HEK293 (cell line): ENCODE data around the gene PRKACB.

ENCODE experiments used
- GFI1B ChIP-seq: fragments of 450-650 bp; formaldehyde crosslinking; IDR thresholded peaks from 2 replicates; pipeline ENCODE4 v1.5.1; 2016; ENCODE audit warnings: missing biosample characterization, missing genetic modification characterization
- HOXC10 ChIP-seq: sonication (generic); formaldehyde crosslinking; IDR thresholded peaks from 2 replicates; pipeline ENCODE4 v1.8.1; 2023; ENCODE audit warnings: mild to moderate bottlenecking, missing genetic modification reagents
- MZF1 ChIP-seq: fragments of 450-650 bp; formaldehyde crosslinking; IDR thresholded peaks from 2 replicates; pipeline ENCODE4 v1.5.1; 2017; ENCODE audit warnings: missing biosample characterization, missing genetic modification characterization, borderline replicate concordance
- SCRT2 ChIP-seq: fragments of 450-650 bp; formaldehyde crosslinking; IDR thresholded peaks from 2 replicates; pipeline ENCODE4 v1.5.1; 2016; ENCODE audit warnings: missing biosample characterization, missing genetic modification characterization
- TRIM28 ChIP-seq: IDR thresholded peaks from 2 replicates; pipeline ENCODE4 v1.6.1; 2011; ENCODE audit warnings: low read length, control low read depth, borderline replicate concordance
- ZBTB21 ChIP-seq: fragments of 450-650 bp; formaldehyde crosslinking; IDR thresholded peaks from 2 replicates; pipeline ENCODE4 v1.5.1; 2017; ENCODE audit warnings: missing biosample characterization, missing genetic modification characterization
- ZNF202 ChIP-seq: fragments of 450-650 bp; formaldehyde crosslinking; IDR thresholded peaks from 2 replicates; pipeline ENCODE4 v1.5.1; 2016; ENCODE audit warnings: missing biosample characterization, missing genetic modification characterization, borderline replicate concordance
- ZNF239 ChIP-seq: fragments of 450-650 bp; formaldehyde crosslinking; IDR thresholded peaks from 2 replicates; pipeline ENCODE4 v1.5.1; 2016; ENCODE audit warnings: missing biosample characterization, missing genetic modification characterization
- ZNF366 ChIP-seq: fragments of 450-650 bp; formaldehyde crosslinking; conservative IDR thresholded peaks from 2 replicates; pipeline ENCODE4 v1.5.1; 2016; ENCODE audit warnings: missing biosample characterization, missing genetic modification characterization
- ZNF394 ChIP-seq: fragments of 450-650 bp; formaldehyde crosslinking; IDR thresholded peaks from 2 replicates; pipeline ENCODE4 v1.5.1; 2016; ENCODE audit warnings: missing biosample characterization, missing genetic modification characterization, mild to moderate bottlenecking, moderate library complexity, borderline replicate concordance
- ZNF423 ChIP-seq: fragments of 450-650 bp; formaldehyde crosslinking; IDR thresholded peaks from 2 replicates; pipeline ENCODE4 v1.5.1; 2016; ENCODE audit warnings: missing biosample characterization, missing genetic modification characterization
- ZNF426 ChIP-seq: fragments of 450-650 bp; formaldehyde crosslinking; IDR thresholded peaks from 2 replicates; pipeline ENCODE4 v1.5.1; 2017; ENCODE audit warnings: missing biosample characterization, missing genetic modification characterization, mild to moderate bottlenecking, inconsistent platforms, moderate library complexity
- ZNF510 ChIP-seq: fragments of 450-650 bp; formaldehyde crosslinking; IDR thresholded peaks from 2 replicates; pipeline ENCODE4 v1.5.1; 2018; ENCODE audit warnings: mild to moderate bottlenecking, missing genetic modification characterization, missing biosample characterization; ENCODE audit not compliant: insufficient replicate concordance
- ZNF585B ChIP-seq: fragments of 450-650 bp; formaldehyde crosslinking; IDR thresholded peaks from 2 replicates; pipeline ENCODE4 v1.5.1; 2016; ENCODE audit warnings: missing biosample characterization, missing genetic modification characterization
- ZNF600 ChIP-seq: fragments of 450-650 bp; formaldehyde crosslinking; IDR thresholded peaks from 2 replicates; pipeline ENCODE4 v1.5.1; 2016; ENCODE audit warnings: missing biosample characterization, missing genetic modification characterization
- ZNF76 ChIP-seq: fragments of 450-650 bp; formaldehyde crosslinking; IDR thresholded peaks from 2 replicates; pipeline ENCODE4; 2016; ENCODE audit warnings: low read depth, missing biosample characterization, missing genetic modification characterization, borderline replicate concordance
- TF ChIP-seq, protein P1 (sequence below): fragments of 450-650 bp; formaldehyde crosslinking; IDR thresholded peaks from 2 replicates; pipeline ENCODE4 v1.5.1; 2016; ENCODE audit warnings: missing biosample characterization, missing genetic modification characterization, low read depth
- TF ChIP-seq, protein P2 (sequence below): fragments of 450-650 bp; formaldehyde crosslinking; IDR thresholded peaks from 2 replicates; pipeline ENCODE4 v1.5.1; 2016; ENCODE audit warnings: missing biosample characterization, missing genetic modification characterization
- TF ChIP-seq, protein P3 (sequence below): fragments of 450-650 bp; formaldehyde crosslinking; IDR thresholded peaks from 2 replicates; pipeline ENCODE4 v1.5.1; 2016; ENCODE audit warnings: missing biosample characterization, missing genetic modification characterization
- TF ChIP-seq, protein P4 (sequence below): fragments of 450-650 bp; formaldehyde crosslinking; IDR thresholded peaks from 2 replicates; pipeline ENCODE4 v1.5.1; 2016; ENCODE audit warnings: missing biosample characterization, missing genetic modification characterization
- TF ChIP-seq, protein P5 (sequence below): fragments of 450-650 bp; formaldehyde crosslinking; conservative IDR thresholded peaks from 2 replicates; pipeline ENCODE4 v1.5.1; 2016; ENCODE audit warnings: low read depth, missing biosample characterization, missing genetic modification characterization
- TF ChIP-seq, protein P6 (sequence below): fragments of 450-650 bp; formaldehyde crosslinking; IDR thresholded peaks from 2 replicates; pipeline ENCODE4 v1.5.1; 2017; ENCODE audit warnings: missing biosample characterization, missing genetic modification characterization

The PRKACB gene

DNA sequence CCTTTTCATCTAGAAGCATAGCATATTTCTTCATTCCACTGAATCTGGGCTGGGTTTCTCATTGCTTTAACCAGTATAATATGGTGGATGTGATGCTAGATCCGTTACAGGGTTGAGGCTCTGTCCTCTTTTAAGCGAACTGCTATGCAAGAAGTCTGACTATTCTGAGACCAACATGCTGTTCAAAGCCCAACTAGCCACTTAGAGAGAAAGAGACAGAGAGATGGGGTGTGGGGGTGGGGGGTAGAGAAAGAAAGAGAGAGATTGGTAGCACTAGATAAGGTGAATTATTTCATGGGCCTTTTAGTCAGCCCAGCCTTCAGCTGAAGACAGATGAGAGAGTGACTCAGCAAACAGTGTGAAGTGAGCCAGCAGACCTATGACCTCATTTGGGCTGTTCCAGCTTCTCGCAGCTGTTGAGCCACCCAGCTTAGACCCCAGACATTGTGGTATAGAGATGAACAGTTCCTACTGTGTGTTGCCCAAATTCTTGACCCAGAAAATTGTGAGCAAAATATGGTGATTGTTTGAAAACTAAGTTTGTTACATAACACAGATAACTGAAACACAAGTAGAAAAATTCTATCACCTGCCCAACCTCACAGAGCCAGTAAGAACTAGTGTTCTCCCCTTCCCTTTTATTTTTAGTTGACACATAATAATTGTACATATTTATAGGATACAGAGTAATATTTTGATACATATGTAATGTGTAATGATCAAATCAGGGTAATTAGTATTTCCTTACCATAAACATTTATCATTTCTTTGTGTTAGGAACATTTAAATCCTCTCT lies 40.7 kb upstream of the PRKACB start (continued):
- TF ChIP-seq, protein P1, sequence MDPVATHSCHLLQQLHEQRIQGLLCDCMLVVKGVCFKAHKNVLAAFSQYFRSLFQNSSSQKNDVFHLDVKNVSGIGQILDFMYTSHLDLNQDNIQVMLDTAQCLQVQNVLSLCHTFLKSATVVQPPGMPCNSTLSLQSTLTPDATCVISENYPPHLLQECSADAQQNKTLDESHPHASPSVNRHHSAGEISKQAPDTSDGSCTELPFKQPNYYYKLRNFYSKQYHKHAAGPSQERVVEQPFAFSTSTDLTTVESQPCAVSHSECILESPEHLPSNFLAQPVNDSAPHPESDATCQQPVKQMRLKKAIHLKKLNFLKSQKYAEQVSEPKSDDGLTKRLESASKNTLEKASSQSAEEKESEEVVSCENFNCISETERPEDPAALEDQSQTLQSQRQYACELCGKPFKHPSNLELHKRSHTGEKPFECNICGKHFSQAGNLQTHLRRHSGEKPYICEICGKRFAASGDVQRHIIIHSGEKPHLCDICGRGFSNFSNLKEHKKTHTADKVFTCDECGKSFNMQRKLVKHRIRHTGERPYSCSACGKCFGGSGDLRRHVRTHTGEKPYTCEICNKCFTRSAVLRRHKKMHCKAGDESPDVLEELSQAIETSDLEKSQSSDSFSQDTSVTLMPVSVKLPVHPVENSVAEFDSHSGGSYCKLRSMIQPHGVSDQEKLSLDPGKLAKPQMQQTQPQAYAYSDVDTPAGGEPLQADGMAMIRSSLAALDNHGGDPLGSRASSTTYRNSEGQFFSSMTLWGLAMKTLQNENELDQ (tag by site-specific recombination): no peak
- TF ChIP-seq, protein P2, sequence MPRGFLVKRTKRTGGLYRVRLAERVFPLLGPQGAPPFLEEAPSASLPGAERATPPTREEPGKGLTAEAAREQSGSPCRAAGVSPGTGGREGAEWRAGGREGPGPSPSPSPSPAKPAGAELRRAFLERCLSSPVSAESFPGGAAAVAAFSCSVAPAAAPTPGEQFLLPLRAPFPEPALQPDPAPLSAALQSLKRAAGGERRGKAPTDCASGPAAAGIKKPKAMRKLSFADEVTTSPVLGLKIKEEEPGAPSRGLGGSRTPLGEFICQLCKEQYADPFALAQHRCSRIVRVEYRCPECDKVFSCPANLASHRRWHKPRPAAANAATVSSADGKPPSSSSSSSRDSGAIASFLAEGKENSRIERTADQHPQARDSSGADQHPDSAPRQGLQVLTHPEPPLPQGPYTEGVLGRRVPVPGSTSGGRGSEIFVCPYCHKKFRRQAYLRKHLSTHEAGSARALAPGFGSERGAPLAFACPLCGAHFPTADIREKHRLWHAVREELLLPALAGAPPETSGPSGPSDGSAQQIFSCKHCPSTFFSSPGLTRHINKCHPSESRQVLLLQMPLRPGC (tag by site-specific recombination): no peak
- TF ChIP-seq ZNF426 (tag by site-specific recombination) (no peak), ZNF366 (tag by site-specific recombination) (peak; percentile 69), MZF1 (tag by site-specific recombination) (no peak), SCRT2 (peak; percentile 84), ZNF394 (peak; percentile 77), ZNF202 (tag by site-specific recombination) (no peak), ZNF585B (tag by site-specific recombination) (no peak), ZNF510 (tag by site-specific recombination) (no peak), HOXC10 (CRISPR knock-in tag) (no peak), ZBTB21 (tag by site-specific recombination) (peak; percentile 85), ZNF423 (tag by site-specific recombination) (no peak), GFI1B (tag by site-specific recombination) (no peak), ZNF239 (tag by site-specific recombination) (no peak), TRIM28 (peak; percentile 87), ZNF600 (tag by site-specific recombination) (0 out of 2 replicates have a peak, but pooled peaks have one; percentile 25), ZNF76 (no peak)
- TF ChIP-seq, protein P3, sequence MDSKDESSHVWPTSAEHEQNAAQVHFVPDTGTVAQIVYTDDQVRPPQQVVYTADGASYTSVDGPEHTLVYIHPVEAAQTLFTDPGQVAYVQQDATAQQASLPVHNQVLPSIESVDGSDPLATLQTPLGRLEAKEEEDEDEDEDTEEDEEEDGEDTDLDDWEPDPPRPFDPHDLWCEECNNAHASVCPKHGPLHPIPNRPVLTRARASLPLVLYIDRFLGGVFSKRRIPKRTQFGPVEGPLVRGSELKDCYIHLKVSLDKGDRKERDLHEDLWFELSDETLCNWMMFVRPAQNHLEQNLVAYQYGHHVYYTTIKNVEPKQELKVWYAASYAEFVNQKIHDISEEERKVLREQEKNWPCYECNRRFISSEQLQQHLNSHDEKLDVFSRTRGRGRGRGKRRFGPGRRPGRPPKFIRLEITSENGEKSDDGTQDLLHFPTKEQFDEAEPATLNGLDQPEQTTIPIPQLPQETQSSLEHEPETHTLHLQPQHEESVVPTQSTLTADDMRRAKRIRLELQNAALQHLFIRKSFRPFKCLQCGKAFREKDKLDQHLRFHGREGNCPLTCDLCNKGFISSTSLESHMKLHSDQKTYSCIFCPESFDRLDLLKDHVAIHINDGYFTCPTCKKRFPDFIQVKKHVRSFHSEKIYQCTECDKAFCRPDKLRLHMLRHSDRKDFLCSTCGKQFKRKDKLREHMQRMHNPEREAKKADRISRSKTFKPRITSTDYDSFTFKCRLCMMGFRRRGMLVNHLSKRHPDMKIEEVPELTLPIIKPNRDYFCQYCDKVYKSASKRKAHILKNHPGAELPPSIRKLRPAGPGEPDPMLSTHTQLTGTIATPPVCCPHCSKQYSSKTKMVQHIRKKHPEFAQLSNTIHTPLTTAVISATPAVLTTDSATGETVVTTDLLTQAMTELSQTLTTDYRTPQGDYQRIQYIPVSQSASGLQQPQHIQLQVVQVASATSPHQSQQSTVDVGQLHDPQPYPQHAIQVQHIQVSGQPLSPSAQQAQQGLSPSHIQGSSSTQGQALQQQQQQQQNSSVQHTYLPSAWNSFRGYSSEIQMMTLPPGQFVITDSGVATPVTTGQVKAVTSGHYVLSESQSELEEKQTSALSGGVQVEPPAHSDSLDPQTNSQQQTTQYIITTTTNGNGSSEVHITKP: peak; percentile 75
- TF ChIP-seq, protein P4, sequence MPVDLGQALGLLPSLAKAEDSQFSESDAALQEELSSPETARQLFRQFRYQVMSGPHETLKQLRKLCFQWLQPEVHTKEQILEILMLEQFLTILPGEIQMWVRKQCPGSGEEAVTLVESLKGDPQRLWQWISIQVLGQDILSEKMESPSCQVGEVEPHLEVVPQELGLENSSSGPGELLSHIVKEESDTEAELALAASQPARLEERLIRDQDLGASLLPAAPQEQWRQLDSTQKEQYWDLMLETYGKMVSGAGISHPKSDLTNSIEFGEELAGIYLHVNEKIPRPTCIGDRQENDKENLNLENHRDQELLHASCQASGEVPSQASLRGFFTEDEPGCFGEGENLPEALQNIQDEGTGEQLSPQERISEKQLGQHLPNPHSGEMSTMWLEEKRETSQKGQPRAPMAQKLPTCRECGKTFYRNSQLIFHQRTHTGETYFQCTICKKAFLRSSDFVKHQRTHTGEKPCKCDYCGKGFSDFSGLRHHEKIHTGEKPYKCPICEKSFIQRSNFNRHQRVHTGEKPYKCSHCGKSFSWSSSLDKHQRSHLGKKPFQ (tag by site-specific recombination): peak; percentile 84
- TF ChIP-seq, protein P5, sequence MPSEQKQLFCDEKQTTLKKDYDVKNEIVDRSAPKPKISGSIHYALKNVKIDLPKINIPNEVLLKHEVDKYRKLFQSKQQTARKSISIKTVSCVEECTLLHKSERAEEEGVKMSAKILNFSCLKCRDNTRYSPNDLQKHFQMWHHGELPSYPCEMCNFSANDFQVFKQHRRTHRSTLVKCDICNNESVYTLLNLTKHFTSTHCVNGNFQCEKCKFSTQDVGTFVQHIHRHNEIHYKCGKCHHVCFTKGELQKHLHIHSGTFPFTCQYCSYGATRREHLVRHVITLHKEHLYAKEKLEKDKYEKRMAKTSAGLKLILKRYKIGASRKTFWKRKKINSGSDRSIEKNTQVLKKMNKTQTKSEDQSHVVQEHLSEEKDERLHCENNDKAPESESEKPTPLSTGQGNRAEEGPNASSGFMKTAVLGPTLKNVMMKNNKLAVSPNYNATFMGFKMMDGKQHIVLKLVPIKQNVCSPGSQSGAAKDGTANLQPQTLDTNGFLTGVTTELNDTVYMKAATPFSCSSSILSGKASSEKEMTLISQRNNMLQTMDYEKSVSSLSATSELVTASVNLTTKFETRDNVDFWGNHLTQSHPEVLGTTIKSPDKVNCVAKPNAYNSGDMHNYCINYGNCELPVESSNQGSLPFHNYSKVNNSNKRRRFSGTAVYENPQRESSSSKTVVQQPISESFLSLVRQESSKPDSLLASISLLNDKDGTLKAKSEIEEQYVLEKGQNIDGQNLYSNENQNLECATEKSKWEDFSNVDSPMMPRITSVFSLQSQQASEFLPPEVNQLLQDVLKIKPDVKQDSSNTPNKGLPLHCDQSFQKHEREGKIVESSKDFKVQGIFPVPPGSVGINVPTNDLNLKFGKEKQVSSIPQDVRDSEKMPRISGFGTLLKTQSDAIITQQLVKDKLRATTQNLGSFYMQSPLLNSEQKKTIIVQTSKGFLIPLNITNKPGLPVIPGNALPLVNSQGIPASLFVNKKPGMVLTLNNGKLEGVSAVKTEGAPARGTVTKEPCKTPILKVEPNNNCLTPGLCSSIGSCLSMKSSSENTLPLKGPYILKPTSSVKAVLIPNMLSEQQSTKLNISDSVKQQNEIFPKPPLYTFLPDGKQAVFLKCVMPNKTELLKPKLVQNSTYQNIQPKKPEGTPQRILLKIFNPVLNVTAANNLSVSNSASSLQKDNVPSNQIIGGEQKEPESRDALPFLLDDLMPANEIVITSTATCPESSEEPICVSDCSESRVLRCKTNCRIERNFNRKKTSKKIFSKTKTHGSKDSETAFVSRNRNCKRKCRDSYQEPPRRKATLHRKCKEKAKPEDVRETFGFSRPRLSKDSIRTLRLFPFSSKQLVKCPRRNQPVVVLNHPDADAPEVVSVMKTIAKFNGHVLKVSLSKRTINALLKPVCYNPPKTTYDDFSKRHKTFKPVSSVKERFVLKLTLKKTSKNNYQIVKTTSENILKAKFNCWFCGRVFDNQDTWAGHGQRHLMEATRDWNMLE: 0 out of 2 replicates have a peak, but pooled peaks have one; percentile 23
- TF ChIP-seq, protein P6, sequence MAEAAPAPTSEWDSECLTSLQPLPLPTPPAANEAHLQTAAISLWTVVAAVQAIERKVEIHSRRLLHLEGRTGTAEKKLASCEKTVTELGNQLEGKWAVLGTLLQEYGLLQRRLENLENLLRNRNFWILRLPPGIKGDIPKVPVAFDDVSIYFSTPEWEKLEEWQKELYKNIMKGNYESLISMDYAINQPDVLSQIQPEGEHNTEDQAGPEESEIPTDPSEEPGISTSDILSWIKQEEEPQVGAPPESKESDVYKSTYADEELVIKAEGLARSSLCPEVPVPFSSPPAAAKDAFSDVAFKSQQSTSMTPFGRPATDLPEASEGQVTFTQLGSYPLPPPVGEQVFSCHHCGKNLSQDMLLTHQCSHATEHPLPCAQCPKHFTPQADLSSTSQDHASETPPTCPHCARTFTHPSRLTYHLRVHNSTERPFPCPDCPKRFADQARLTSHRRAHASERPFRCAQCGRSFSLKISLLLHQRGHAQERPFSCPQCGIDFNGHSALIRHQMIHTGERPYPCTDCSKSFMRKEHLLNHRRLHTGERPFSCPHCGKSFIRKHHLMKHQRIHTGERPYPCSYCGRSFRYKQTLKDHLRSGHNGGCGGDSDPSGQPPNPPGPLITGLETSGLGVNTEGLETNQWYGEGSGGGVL (tag by site-specific recombination): peak; percentile 75
